ENCODE data around the gene UMAD1. TPM values are rescaled to one million over a fixed set of nuclear protein-coding genes. Genes with fewer than 3 reads are reported as not detected.

UMAD1 gene
- total and polyA plus RNA-seq, 12 donors = 7.4 to 77.4 (median 24.4) TPM

- no peaks in the 10 kb centered on the region for H3K36me3 ChIP-seq (replicated peaks in 1 of 2)
- no peaks in the 10 kb centered on the region for H3K27me3 ChIP-seq
- no peak for DNase-seq
- TF ChIP-seq CTCF (IDR thresholded peaks at IDR 0.05) = no peak
- TF ChIP-seq POLR2A (IDR thresholded peaks at IDR 0.05) = no peak
- no peaks in the 10 kb centered on the region for H3K4me1 ChIP-seq (replicated peaks in 1 of 2)
- no peak overlapping the region for H3K27ac ChIP-seq
- intact Hi-C loops (cut with DNase I) = no loop called here
- H3K9me3 ChIP-seq (replicated peaks in 1 of 3) = peaks cover 0 to 5% (median 0%) of the 10 kb centered on the region in 3 donors
- H3K4me3 ChIP-seq = no peak overlapping the region
- 70 to 83% (median 75%) methylated on average over 1 of the region's 1 CpG for WGBS, 4 donors
Observed at GRCh38 chr7:7850150-7850549, 209.6 kb downstream of the UMAD1 start.

GRCh38 chr7:7851381-7851780 is 210.8 kb downstream of the UMAD1 start:
- TF ChIP-seq POLR2A (IDR thresholded peaks at IDR 0.05) (no peak), CTCF (IDR thresholded peaks at IDR 0.05) (no peak)
- Histone ChIP-seq H3K9me3 (replicated peaks in 1 of 3) (peaks cover 0 to 9% (median 0%) of the 10 kb centered on the region in 3 donors), H3K4me1 (replicated peaks in 1 of 2) (no peaks in the 10 kb centered on the region), H3K4me3 (no peak overlapping the region), H3K36me3 (replicated peaks in 1 of 2) (no peaks in the 10 kb centered on the region), H3K27me3 (no peaks in the 10 kb centered on the region), H3K27ac (no peak overlapping the region)
- intact Hi-C loops (cut with DNase I) = no loop called here
- WGBS, 4 donors = 95 to 96% (median 95%) methylated on average over 1 of the region's 1 CpG
- no peak for DNase-seq

- TF ChIP-seq CTCF (IDR thresholded peaks at IDR 0.05) = no peak
- TF ChIP-seq POLR2A (IDR thresholded peaks at IDR 0.05) = no peak
- Histone ChIP-seq H3K4me3 (no peak overlapping the region), H3K27me3 (no peaks in the 10 kb centered on the region), H3K36me3 (replicated peaks in 1 of 2) (no peaks in the 10 kb centered on the region), H3K27ac (no peak overlapping the region), H3K4me1 (replicated peaks in 1 of 2) (no peaks in the 10 kb centered on the region), H3K9me3 (replicated peaks in 1 of 3) (peaks cover 0 to 9% (median 0%) of the 10 kb centered on the region in 3 donors)
- intact Hi-C loops (cut with DNase I) = no loop called here
- DNase-seq = no peak
- WGBS, 4 donors = 88 to 96% (median 91%) methylated on average over 3 of the region's 3 CpGs
Observed at GRCh38 chr7:7851991-7852390, 211.4 kb downstream of the UMAD1 start.

GRCh38 chr7:7857143-7857583 is 216.6 kb downstream of the UMAD1 start:
- 74 to 86% (median 78%) methylated on average over 3 of the region's 3 CpGs for WGBS, 4 donors
- intact Hi-C loops (cut with DNase I) = no loop called here

More at GRCh38 chr7:7857143-7857583, 216.6 kb downstream of the UMAD1 start:
- Histone ChIP-seq H3K27ac (no peak overlapping the region), H3K4me1 (replicated peaks in 1 of 2) (no peaks in the 10 kb centered on the region), H3K9me3 (replicated peaks in 1 of 3) (peaks cover 0 to 9% (median 0%) of the 10 kb centered on the region in 3 donors), H3K36me3 (replicated peaks in 1 of 2) (no peaks in the 10 kb centered on the region), H3K4me3 (no peak overlapping the region), H3K27me3 (no peaks in the 10 kb centered on the region)
- no peak for DNase-seq
- no peak for TF ChIP-seq POLR2A (IDR thresholded peaks at IDR 0.05)
- TF ChIP-seq CTCF (IDR thresholded peaks at IDR 0.05) = no peak
